ENCODE measurements around the gene LRRC3.
"Not testable (repeated sequence)": the region's sequence is repeated elsewhere in the genome, so short reads cannot be mapped to it uniquely, and the experiment has no call there.

The LRRC3 gene

DNA sequence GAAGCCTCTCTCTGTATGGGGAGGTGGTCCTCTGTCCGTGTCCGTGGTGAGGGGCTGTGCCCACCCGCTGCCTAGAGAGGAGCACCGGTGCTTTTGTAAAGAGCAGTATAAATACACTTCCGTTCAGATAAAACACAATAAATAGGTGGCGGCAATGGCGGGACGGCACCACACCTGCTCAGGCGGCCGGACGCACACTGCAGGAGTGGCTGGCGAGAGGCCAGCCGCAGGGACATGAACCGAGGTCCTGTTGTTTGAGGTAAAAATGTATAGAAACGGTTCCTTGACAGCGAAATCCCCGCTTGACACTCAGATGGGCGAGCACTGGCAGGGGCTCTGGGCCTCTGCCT is 43.9 kb downstream of the LRRC3 start:
- TF ChIP-seq, protein P1, sequence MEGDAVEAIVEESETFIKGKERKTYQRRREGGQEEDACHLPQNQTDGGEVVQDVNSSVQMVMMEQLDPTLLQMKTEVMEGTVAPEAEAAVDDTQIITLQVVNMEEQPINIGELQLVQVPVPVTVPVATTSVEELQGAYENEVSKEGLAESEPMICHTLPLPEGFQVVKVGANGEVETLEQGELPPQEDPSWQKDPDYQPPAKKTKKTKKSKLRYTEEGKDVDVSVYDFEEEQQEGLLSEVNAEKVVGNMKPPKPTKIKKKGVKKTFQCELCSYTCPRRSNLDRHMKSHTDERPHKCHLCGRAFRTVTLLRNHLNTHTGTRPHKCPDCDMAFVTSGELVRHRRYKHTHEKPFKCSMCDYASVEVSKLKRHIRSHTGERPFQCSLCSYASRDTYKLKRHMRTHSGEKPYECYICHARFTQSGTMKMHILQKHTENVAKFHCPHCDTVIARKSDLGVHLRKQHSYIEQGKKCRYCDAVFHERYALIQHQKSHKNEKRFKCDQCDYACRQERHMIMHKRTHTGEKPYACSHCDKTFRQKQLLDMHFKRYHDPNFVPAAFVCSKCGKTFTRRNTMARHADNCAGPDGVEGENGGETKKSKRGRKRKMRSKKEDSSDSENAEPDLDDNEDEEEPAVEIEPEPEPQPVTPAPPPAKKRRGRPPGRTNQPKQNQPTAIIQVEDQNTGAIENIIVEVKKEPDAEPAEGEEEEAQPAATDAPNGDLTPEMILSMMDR (IDR thresholded peaks at IDR 0.05; ENCODE audit: borderline replicate concordance, insufficient read depth, low read depth, low read length): no peak
- H3K4me3 ChIP-seq (ENCODE audit: low read depth, low read length): no peak overlapping the region

DNA sequence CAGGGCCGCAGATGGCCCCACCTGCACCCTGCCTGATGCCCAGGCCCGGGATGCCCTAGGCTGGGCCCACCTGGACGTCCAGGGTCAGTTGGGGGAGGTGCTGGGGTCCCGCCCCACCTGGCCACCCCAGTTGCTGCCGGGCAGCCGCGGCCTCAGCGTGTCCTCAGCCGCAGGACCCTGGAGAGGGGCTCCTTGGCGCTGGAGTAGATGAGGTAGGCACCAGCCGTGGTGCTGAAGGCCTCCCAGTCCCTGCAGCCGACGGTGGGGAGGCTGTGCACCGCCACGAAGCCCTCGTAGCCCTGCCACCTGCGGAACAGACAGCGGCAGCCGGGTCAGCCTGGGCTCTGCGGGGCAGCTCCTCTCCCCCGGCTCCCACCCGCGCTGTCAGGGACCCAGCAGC is 44.3 kb downstream of the LRRC3 start:
- H3K4me3 ChIP-seq (ENCODE audit: low read depth, low read length): no peak overlapping the region
- TF ChIP-seq, protein P1 (IDR thresholded peaks at IDR 0.05; ENCODE audit: borderline replicate concordance, insufficient read depth, low read depth, low read length): no peak

GRCh38 chr21:44500111-44500510 is 44.8 kb downstream of the LRRC3 start:
- no peak overlapping the region for H3K4me3 ChIP-seq (ENCODE audit: low read depth, low read length)
- TF ChIP-seq, protein P1 (IDR thresholded peaks at IDR 0.05; ENCODE audit: borderline replicate concordance, insufficient read depth, low read depth, low read length): no peak

DNA sequence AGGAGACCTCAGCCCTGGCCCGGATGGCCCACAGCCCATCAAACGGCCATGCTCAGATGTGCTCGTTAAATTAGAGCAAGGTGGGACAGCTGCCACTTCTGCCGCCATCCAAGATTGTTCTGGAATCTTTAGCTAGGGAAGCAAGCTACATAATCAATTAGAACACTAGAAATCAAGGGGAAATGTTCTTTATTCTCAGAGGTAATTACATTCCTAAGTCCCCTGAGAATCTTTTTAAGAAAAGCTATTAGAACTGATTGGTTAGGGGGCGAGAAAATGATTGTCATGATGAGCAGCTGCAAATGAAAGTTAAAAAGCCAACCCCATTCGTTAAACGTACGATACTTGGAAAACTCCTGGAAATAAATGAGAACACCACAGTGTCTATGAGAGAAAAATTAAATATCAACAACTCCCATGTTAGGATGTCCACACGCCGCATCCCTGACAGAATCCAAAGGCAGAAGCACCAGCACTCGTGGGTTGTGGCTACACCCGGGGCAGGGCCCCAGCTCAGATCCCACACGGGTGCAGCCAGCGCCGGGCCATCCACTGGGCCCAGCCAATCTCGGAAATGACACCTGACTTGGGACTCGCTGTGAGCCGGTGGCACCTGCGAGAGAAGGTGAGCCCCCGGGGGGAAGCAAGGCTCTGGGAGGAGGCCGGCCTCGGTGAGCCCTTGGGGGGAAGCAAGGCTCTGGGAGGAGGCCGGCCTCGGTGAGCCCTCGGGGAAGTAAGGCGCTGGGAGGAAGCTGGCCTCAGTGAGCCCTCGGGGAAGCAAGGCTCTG is 47.1 kb downstream of the LRRC3 start:
- TF ChIP-seq, protein P1 (IDR thresholded peaks at IDR 0.05; ENCODE audit: borderline replicate concordance, insufficient read depth, low read depth, low read length): no peak
- no peak overlapping the region for H3K4me3 ChIP-seq (ENCODE audit: low read depth, low read length)

GRCh38 chr21:44503006-44503889 is 47.9 kb downstream of the LRRC3 start:
- H3K4me3 ChIP-seq (ENCODE audit: low read depth, low read length): not testable (repeated sequence)

DNA sequence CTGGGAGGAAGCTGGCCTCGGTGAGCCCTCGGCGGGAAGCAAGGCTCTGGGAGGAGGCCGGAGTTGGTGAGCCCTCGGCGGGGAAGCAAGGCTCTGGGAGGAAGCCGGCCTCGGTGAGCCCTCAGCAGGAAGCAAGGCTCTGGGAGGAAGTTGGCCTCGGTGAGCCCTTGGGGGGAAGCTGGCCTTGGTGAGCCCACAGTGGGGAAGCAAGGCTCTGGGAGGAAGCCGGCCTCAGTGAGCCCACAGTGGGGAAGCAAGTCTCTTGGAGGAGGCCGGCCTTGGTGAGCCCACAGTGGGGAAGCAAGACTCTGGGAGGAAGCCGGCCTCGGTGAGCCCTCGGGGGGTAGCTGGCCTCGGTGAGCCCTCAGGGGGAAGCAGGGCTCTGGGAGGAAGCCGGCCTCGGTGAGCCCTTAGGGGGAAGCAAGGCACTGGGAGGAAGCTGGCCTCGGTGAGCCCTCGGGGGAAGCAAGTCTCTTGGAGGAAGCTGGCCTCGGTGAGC is 48.6 kb downstream of the LRRC3 start:
- TF ChIP-seq, protein P1 (IDR thresholded peaks at IDR 0.05; ENCODE audit: borderline replicate concordance, insufficient read depth, low read depth, low read length): no peak
- H3K4me3 ChIP-seq (ENCODE audit: low read depth, low read length): no peak overlapping the region

DNA sequence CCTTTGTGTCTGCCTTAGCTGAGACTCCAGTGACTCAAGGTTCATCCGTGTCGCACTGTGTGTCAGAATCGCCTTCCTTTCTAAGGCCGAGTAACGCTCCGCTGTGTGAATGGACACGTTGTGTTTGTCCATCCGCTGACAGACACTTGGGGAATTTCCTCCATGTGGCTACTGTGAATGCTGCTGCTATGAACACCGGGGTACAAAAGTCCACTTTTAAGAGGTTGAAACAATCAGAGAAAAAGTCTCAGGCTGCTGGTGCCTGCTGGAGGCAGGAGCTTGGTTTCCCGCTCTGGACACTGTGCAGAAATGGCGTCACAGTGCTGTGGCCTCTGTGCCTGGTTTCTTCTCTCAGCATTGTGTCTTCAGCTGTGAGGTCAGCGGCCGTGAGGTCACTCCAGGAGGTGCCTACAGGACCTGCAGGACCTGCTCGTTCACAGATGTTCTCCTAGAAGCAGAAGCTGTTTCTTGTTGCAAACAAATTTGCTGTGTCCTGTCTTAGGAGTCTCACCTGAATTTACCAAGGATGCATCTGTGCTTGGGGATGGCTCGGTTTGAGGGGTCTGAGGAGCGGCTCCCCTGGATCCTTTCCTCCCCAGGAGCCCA is 50.5 kb downstream of the LRRC3 start:
- H3K4me3 ChIP-seq (ENCODE audit: low read depth, low read length): no peak overlapping the region
- TF ChIP-seq, protein P1 (IDR thresholded peaks at IDR 0.05; ENCODE audit: borderline replicate concordance, insufficient read depth, low read depth, low read length): no peak
